GM12892 (cell line): ENCODE measurements around the gene RBMS3.

Experiments
- POLR2A ChIP-seq: IDR thresholded peaks from 2 replicates; pipeline ENCODE4 v1.6.1; 2011; ENCODE audit warnings: low read depth, low read length, control low read depth
- POLR2AphosphoS5 ChIP-seq: IDR thresholded peaks from 2 replicates; pipeline ENCODE4 v1.6.1; 2011; ENCODE audit warnings: low read depth, low read length, control low read depth

DNA sequence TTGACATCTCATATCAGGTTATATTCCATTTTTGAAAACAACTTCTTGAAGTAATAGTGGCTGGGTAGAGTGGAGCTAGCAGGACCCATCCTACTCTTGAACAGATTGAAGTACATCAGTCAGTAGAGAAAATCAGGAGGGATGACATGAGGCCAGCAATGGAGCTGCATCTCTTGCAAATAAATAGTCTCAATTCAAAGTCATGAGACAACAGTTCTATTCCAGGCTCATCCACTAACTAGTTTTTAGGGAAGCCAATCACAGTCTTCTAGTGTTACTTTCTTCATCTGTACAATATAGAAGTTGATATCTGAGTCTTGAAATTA is 477.2 kb downstream of the RBMS3 start:
- no peak for TF ChIP-seq POLR2AphosphoS5
- TF ChIP-seq POLR2A, result no peak
